Measurements from ENCODE around the gene NHEJ1. TPM values are rescaled to one million over a fixed set of nuclear protein-coding genes. Genes with fewer than 3 reads are reported as not detected.

NHEJ1 gene
- total and polyA plus RNA-seq, 9 of the 15 experiments (the other 6 are each of a cell fraction or from before 2014, with no cell fraction given), result 9.0 to 23.7 (median 13.9) TPM

GRCh38 chr2:219081096-219081495 is 79.5 kb downstream of the NHEJ1 start:
- WGBS (ENCODE audit: insufficient coverage, low coverage, missing lambda C conversion rate), result 51% methylated on average over 6 of the region's 7 CpGs
- Histone ChIP-seq H3K9me1 (ENCODE audit: control insufficient read depth, insufficient read depth, low read length) (peaks cover 2% of the 10 kb centered on the region), H3K4me2 (ENCODE audit: insufficient read depth, low read length) (no peak overlapping the region), H3K79me2 (ENCODE audit: control insufficient read depth, insufficient read depth, low read length) (no peaks in the 10 kb centered on the region), H3K9me3 (replicated peaks; ENCODE audit: control insufficient read depth, insufficient read depth, low read depth, low read length) (no peaks in the 10 kb centered on the region), H3K27me3 (ENCODE audit: control insufficient read depth in 2 of 2, insufficient read depth in 2 of 2, low read length in 2 of 2) (no peaks in the 10 kb centered on the region), H3K4me1 (replicated peaks in 1 of 2; ENCODE audit: control insufficient read depth in 2 of 2, insufficient read depth in 2 of 2, low read length in 2 of 2) (0 out of 5 replicates have a peak, but pooled peaks cover 0 to 2% of the 10 kb centered on the region in 2 experiments), H4K20me1 (replicated peaks; ENCODE audit: control insufficient read depth, insufficient read depth, low read length) (no peaks in the 10 kb centered on the region; the same call in 1 of the 2 replicates), H2AFZ (ENCODE audit: low read depth, low read length) (no peak overlapping the region), H3K27ac (ENCODE audit: extremely low read depth, low read depth, low read length) (no peak overlapping the region), H3K4me3 (no peak overlapping the region), H3K9ac (ENCODE audit: insufficient read depth in 1 of 2, low read depth in 2 of 2, low read length in 2 of 2) (no peak overlapping the region), H3K36me3 (ENCODE audit: control insufficient read depth, insufficient read depth, low read length) (peaks cover 5% of the 10 kb centered on the region; the same call in 1 of the 3 replicates)
- FAIRE-seq (no peak), ATAC-seq (no peak), DNase-seq (ENCODE audit: extremely low read depth in 1 of 4, low spot score in 3 of 4) (no peak)
- TF ChIP-seq ZNF41 (CRISPR knock-in tag; conservative IDR thresholded peaks at IDR 0.05) (no peak), RBM17 (IDR thresholded peaks at IDR 0.05; ENCODE audit: borderline replicate concordance, low read depth, low read length) (no peak), ZFX (CRISPR knock-in tag; IDR thresholded peaks at IDR 0.05) (no peak), ZNF395 (CRISPR knock-in tag; IDR thresholded peaks at IDR 0.05) (no peak), ZNF561 (CRISPR knock-in tag; conservative IDR thresholded peaks at IDR 0.05) (no peak), KAT2B (IDR thresholded peaks at IDR 0.05; ENCODE audit: low read depth, low read length) (no peak), ZNF766 (CRISPR knock-in tag; conservative IDR thresholded peaks at IDR 0.05) (no peak), GTF2E2 (tag; IDR thresholded peaks at IDR 0.05) (no peak), TFAP4 (CRISPR knock-in tag; IDR thresholded peaks at IDR 0.05; ENCODE audit: borderline replicate concordance) (no peak), COPS2 (conservative IDR thresholded peaks at IDR 0.05) (no peak), CREM (IDR thresholded peaks at IDR 0.05; ENCODE audit: low read depth) (no peak)
- POLR2A ChIA-PET, result interaction anchor here (0.7 to 1.2 kb wide), 2 partner anchors 9 to 39 kb away, joined by 3 to 4 read pairs; no protein-coding TSS in a partner anchor
- CTCF ChIA-PET (ENCODE audit: low intra/inter-chr PET ratio), result no interaction called here
- BruUV-seq (replicated peaks), result no TSS peak
- intact Hi-C loops (cut with micrococcal nuclease) (no loop called here), in situ Hi-C loops (cut with MboI) (no loop called here)

Data from K562 (cell line).